ENCODE measurements around the gene PTMS.

DNA sequence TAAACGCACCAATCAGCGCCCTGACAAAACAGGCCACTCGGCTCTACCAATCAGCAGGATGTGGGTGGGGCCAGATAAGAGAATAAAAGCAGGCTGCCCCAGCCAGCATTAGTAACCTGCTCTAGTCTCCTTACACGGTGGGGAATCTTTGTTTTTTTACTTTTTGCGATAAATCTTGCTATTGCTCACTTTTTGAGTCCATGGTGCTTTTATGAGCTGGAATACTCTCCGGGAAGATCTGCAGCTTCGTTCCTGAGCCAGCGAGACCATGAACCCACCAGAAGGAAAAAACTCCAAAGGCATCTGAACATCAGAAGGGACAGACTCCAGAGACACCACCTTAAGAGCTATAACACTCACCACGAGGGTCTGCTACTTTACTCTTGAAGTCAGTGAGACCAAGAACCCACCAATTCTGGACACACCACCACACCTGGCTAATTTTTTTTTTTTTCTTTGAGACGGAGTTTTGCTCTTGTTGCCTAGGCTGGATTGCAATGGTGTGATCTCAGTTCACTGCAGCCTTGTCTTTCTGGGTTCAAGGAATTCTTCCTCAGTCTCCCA lies 49.2 kb upstream of the PTMS start:
- TF ChIP-seq, protein P1, sequence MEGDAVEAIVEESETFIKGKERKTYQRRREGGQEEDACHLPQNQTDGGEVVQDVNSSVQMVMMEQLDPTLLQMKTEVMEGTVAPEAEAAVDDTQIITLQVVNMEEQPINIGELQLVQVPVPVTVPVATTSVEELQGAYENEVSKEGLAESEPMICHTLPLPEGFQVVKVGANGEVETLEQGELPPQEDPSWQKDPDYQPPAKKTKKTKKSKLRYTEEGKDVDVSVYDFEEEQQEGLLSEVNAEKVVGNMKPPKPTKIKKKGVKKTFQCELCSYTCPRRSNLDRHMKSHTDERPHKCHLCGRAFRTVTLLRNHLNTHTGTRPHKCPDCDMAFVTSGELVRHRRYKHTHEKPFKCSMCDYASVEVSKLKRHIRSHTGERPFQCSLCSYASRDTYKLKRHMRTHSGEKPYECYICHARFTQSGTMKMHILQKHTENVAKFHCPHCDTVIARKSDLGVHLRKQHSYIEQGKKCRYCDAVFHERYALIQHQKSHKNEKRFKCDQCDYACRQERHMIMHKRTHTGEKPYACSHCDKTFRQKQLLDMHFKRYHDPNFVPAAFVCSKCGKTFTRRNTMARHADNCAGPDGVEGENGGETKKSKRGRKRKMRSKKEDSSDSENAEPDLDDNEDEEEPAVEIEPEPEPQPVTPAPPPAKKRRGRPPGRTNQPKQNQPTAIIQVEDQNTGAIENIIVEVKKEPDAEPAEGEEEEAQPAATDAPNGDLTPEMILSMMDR (conservative IDR thresholded peaks at IDR 0.05; ENCODE audit: low read length): no peak
- no peak for TF ChIP-seq EZH2phosphoT487 (IDR thresholded peaks at IDR 0.05; ENCODE audit: borderline replicate concordance, low read depth, low read length)
